GM12801 (cell line): ENCODE results near the gene XAB2.

Experiments
- TF ChIP-seq, protein P1 (sequence below): IDR thresholded peaks from one replicate; pipeline ENCODE4 v1.5.1; 2011; ENCODE audit warnings: control low read depth; ENCODE audit not compliant: insufficient read length; ENCODE audit errors: extremely low read depth

XAB2 gene

GRCh38 chr19:7670150-7670783, 40.9 kb upstream of the XAB2 start:
- TF ChIP-seq, protein P1, sequence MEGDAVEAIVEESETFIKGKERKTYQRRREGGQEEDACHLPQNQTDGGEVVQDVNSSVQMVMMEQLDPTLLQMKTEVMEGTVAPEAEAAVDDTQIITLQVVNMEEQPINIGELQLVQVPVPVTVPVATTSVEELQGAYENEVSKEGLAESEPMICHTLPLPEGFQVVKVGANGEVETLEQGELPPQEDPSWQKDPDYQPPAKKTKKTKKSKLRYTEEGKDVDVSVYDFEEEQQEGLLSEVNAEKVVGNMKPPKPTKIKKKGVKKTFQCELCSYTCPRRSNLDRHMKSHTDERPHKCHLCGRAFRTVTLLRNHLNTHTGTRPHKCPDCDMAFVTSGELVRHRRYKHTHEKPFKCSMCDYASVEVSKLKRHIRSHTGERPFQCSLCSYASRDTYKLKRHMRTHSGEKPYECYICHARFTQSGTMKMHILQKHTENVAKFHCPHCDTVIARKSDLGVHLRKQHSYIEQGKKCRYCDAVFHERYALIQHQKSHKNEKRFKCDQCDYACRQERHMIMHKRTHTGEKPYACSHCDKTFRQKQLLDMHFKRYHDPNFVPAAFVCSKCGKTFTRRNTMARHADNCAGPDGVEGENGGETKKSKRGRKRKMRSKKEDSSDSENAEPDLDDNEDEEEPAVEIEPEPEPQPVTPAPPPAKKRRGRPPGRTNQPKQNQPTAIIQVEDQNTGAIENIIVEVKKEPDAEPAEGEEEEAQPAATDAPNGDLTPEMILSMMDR = no peak

- TF ChIP-seq, protein P1 = no peak
Measured at GRCh38 chr19:7669641-7670040, 40.3 kb upstream of the XAB2 start.

DNA sequence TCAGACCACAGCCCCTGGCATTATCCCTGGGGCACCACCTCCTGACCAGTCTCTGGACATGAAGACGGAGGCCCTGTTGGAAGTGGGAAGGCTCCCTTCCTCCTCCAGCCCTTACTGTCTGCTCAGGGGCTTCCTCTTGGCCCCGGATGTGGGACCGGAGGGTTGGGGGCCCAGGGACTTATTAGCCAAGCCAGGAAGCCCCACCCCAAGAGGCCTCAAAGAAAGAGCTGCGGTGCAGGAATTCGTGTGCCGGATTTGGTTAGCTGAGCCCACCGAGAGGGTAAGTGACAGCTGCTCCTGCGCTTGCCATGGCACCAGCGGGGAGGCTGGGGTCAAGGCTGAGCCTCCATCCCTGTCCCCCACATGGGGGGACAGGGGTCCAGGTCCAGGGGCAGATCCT, 39.5 kb upstream of the XAB2 start, which contains the start of gene RETN:
Gene RETN, plus strand, starts transcription at position 208 of the 400 bp plus-strand sequence. CDS start 278 bp downstream, outside the sequence.
- TF ChIP-seq, protein P1 = no peak

DNA sequence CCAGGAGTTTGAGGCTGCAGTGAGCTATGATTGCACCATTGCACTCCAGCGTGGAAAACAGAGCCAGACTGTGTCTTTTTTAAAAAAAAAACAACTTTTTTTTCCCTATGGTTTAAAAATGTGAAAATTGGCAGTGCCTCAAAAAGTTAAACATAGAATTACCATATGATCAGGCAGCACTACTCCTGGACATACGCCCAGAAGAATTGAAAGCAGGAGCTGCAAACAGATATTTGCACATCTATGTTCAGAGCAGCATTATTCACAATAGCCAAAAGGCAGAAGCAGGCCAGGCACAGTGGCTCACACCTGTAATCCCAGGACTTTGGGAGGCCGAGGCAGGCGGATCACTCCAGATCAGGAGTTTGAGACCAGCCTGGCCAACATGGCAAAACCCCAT, 35.7 kb upstream of the XAB2 start:
- TF ChIP-seq, protein P1 = no peak

DNA sequence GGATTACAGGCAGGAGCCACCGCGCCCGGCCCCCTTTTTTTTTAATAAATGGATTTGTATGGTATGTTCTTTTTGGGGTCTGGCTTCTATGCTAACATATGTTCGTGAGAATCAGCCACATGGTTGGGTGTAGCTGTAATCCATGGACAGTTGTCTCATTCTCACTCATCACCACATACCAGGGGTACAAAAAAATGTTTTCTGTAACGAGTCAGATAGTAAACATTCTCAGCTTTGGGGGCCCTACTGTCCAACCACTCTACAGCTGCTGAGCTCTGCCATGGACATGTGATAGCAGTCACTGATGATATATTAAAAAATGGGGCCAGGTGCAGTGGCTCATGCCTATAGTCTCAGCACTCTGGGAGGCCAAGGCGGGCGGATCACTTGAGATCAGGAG, 34.4 kb upstream of the XAB2 start:
- TF ChIP-seq, protein P1 = no peak

- TF ChIP-seq, protein P1 = no peak
Measured at GRCh38 chr19:7662657-7663056, 33.3 kb upstream of the XAB2 start.

DNA sequence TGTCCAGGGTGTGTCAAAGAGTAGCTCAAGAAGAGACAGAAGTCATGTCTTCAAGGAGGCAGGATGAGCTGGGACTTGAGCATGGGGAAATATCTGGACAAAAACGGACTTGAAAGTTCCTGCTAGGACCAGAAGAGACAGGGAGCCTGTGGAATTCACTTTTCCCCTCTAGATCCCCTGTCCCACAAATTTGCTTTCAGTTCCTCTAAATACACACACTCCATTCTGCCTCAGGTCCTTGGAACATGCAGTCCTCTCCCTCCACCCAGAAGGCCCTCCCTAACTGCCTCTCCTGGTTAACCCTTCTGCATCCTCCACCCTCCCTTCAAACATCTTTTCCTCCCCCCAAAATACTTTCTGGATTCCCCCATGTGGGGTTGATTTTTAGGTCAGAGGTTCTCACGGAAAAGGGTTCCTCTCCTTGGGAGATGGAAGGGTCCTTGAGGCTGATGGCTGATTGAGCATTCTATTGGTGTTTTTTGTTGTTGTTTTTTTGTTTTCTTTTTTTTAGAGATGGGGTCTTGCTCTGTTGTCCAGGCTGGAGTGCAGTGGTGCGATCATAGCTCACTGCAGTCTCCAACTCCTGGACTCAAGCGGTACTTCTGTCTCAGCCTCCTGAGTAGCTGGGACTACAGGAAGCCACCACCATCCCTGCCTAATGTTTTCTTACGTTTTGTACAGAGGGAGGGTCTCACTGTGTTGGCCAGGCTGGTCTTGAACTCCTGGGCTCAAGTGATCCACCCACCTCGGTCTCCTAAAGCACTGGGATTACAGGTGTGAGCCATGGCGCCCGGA, 32.6 kb upstream of the XAB2 start:
- TF ChIP-seq, protein P1 = no peak
